HepG2 (cell line): ENCODE data around the gene FCN1.

Source experiments
- HNRNPH1 ChIP-seq: fragments of 200-400 bp; formaldehyde crosslinking; optimal IDR thresholded peaks from 2 replicates; pipeline ENCODE3; 2017; ENCODE audit warnings: mild to moderate bottlenecking, low read depth, low read length
- ZFP1 ChIP-seq: IDR thresholded peaks from 2 replicates; pipeline ENCODE4 v1.6.1; 2016
- ZNF879 ChIP-seq: sonication (generic); formaldehyde crosslinking; IDR thresholded peaks from 2 replicates; pipeline ENCODE4 v1.8.1; 2023; ENCODE audit warnings: missing genetic modification reagents
- TF ChIP-seq, protein P1 (sequence below): sonication (generic); formaldehyde crosslinking; IDR thresholded peaks from 2 replicates; pipeline ENCODE4 v1.5.0; 2020; ENCODE audit warnings: mild to moderate bottlenecking, missing genetic modification reagents, moderate library complexity

DNA sequence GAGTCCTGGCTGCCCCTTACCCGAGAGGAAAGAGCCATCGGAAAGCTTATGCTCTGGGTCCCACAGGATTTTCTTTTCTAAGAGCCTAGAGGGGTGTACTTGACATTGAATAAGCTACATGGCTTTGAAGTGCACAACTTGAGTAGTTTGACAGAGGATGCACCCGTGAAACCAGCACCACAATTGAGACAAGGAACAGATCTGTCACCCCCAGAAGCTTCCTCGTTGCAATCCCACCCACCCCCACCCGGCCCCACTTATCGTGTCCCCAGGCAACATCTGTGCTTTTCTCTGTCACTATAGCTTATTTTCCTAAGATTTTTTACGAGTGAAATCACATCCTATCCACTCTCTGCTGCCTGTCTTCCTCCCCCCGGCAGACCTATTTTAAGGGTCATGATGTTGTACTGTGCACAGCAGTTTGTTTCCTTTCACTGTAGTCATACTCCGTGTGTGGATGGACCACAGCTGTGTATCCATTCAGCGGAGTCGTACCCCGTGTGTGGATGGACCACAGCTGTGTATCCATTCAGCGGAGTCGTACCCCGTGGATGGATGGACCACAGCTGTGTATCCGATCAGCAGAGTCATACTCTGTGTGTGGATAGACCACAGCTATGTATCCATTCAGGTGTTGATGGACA is 45.9 kb downstream of the FCN1 start:
- TF ChIP-seq ZFP1 (CRISPR knock-in tag): no peak
- TF ChIP-seq, protein P1, sequence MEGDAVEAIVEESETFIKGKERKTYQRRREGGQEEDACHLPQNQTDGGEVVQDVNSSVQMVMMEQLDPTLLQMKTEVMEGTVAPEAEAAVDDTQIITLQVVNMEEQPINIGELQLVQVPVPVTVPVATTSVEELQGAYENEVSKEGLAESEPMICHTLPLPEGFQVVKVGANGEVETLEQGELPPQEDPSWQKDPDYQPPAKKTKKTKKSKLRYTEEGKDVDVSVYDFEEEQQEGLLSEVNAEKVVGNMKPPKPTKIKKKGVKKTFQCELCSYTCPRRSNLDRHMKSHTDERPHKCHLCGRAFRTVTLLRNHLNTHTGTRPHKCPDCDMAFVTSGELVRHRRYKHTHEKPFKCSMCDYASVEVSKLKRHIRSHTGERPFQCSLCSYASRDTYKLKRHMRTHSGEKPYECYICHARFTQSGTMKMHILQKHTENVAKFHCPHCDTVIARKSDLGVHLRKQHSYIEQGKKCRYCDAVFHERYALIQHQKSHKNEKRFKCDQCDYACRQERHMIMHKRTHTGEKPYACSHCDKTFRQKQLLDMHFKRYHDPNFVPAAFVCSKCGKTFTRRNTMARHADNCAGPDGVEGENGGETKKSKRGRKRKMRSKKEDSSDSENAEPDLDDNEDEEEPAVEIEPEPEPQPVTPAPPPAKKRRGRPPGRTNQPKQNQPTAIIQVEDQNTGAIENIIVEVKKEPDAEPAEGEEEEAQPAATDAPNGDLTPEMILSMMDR (CRISPR knock-in tag): no peak
- no peak for TF ChIP-seq HNRNPH1
- no peak for TF ChIP-seq ZNF879 (CRISPR knock-in tag)
